Measurements from ENCODE around the gene KANSL1. TPM values are rescaled to one million over a fixed set of nuclear protein-coding genes. Genes with fewer than 3 reads are reported as not detected.

The KANSL1 gene
- total and polyA plus RNA-seq, 2 donors (not counting 1 experiment from before 2014, with no cell fraction given) = 36.8 to 233 TPM

DNA sequence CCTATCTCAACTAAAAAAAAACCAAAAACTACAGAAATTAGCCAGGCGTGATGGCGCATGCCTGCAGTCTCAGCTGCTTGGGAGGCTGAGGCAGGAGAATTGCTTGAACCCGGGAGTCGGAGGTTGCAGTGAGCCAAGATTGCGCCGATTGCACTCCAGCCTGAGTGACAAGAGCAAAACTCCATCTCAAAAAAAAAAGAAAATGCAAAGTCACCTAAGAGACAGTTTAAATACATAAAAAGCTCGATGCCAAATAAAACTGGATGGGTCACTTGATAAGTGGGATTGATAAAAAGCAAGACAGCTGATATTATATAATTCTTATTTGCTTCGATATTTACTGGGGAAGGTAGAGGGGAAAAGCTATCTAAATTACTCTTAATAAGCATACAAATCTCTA is 15.8 kb upstream of the KANSL1 start:
- Histone ChIP-seq H3K4me1 (ENCODE audit: control insufficient read depth in 2 of 2, insufficient read depth in 2 of 2, low read length in 2 of 2) (no peaks in the 10 kb centered on the region), H4K20me1 (ENCODE audit: control insufficient read depth, insufficient read depth, low read length, poor library complexity, severe bottlenecking) (no peaks in the 10 kb centered on the region), H3K4me3 (ENCODE audit: control extremely low read depth in 1 of 5, extremely low read depth in 1 of 5, insufficient read depth in 1 of 5, low read depth in 2 of 5, low read length in 4 of 5) (no peak overlapping the region), H3K27ac (ENCODE audit: low read length in 2 of 2) (no peak overlapping the region), H3K27me3 (replicated peaks in 1 of 4; ENCODE audit: control extremely low read depth in 1 of 4, control insufficient read depth in 3 of 4, insufficient read depth in 4 of 4, low read length in 3 of 4) (no peaks in the 10 kb centered on the region), H3K9me3 (ENCODE audit: control extremely low read depth in 1 of 3, control insufficient read depth in 2 of 3, insufficient read depth in 1 of 3, low read length in 2 of 3) (no peaks in the 10 kb centered on the region), H3K9ac (ENCODE audit: low read length) (no peak overlapping the region), H3K36me3 (replicated peaks in 1 of 2; ENCODE audit: control extremely low read depth in 1 of 2, control insufficient read depth in 1 of 2, extremely low read depth in 1 of 2, insufficient read depth in 2 of 2, low read length in 1 of 2) (no peaks in the 10 kb centered on the region), H3K4me2 (replicated peaks; ENCODE audit: low read depth, low read length, poor library complexity, severe bottlenecking) (no peak overlapping the region), H2AFZ (ENCODE audit: insufficient read depth, low read depth, low read length, poor library complexity, severe bottlenecking) (no peak overlapping the region), H3K79me2 (ENCODE audit: control insufficient read depth, insufficient read depth, low read length) (peaks cover 34% of the 10 kb centered on the region)
- Mint-ChIP-seq H3K9me3 (ENCODE audit: insufficient read depth) (no peaks in the 10 kb centered on the region), H3K4me1 (peaks cover 7% of the 10 kb centered on the region), H3K27ac (no peak overlapping the region), H3K4me3 (no peak overlapping the region), H3K27me3 (no peaks in the 10 kb centered on the region)
- no peak for TF ChIP-seq EZH2 (IDR thresholded peaks at IDR 0.05; ENCODE audit: borderline replicate concordance, insufficient read depth, low read depth, low read length, poor library complexity, severe bottlenecking)
- TF ChIP-seq, protein P1, sequence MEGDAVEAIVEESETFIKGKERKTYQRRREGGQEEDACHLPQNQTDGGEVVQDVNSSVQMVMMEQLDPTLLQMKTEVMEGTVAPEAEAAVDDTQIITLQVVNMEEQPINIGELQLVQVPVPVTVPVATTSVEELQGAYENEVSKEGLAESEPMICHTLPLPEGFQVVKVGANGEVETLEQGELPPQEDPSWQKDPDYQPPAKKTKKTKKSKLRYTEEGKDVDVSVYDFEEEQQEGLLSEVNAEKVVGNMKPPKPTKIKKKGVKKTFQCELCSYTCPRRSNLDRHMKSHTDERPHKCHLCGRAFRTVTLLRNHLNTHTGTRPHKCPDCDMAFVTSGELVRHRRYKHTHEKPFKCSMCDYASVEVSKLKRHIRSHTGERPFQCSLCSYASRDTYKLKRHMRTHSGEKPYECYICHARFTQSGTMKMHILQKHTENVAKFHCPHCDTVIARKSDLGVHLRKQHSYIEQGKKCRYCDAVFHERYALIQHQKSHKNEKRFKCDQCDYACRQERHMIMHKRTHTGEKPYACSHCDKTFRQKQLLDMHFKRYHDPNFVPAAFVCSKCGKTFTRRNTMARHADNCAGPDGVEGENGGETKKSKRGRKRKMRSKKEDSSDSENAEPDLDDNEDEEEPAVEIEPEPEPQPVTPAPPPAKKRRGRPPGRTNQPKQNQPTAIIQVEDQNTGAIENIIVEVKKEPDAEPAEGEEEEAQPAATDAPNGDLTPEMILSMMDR (IDR thresholded peaks at IDR 0.05) = no peak
- ATAC-seq (ENCODE audit: low read depth) (no peak), DNase-seq (no peak)
- no CpG with 5 or more reads among the region's 8 CpGs for WGBS (ENCODE audit: insufficient coverage)
- ChIA-PET POLR2A (no interaction called here), CTCF (interaction anchor here (0.6 to 1.5 kb wide), 2 partner anchors 26 to 207 kb away, joined by 3 read pairs; no protein-coding TSS in a partner anchor)
- intact Hi-C loops (cut with micrococcal nuclease) = no loop called here

- ChIA-PET POLR2A (no interaction called here), CTCF (interaction anchor here (1.3 kb wide), 1 partner anchor 10 kb away, joined by 3 read pairs; no protein-coding TSS in a partner anchor)
- TF ChIP-seq, protein P1 (IDR thresholded peaks at IDR 0.05) = no peak
- no peak overlapping the region for H3K27ac Mint-ChIP-seq
- Histone ChIP-seq H3K9ac (ENCODE audit: low read length) (no peak overlapping the region), H4K20me1 (ENCODE audit: control insufficient read depth, insufficient read depth, low read length, poor library complexity, severe bottlenecking) (peaks cover 8% of the 10 kb centered on the region), H3K27me3 (replicated peaks in 1 of 4; ENCODE audit: control extremely low read depth in 1 of 4, control insufficient read depth in 3 of 4, insufficient read depth in 4 of 4, low read length in 3 of 4) (no peaks in the 10 kb centered on the region), H3K27ac (ENCODE audit: low read length in 2 of 2) (no peak overlapping the region), H3K4me2 (replicated peaks; ENCODE audit: low read depth, low read length, poor library complexity, severe bottlenecking) (no peak overlapping the region), H3K4me1 (ENCODE audit: control insufficient read depth in 2 of 2, insufficient read depth in 2 of 2, low read length in 2 of 2) (no peaks in the 10 kb centered on the region), H3K4me3 (ENCODE audit: control extremely low read depth in 1 of 5, extremely low read depth in 1 of 5, insufficient read depth in 1 of 5, low read depth in 2 of 5, low read length in 4 of 5) (no peak overlapping the region), H2AFZ (ENCODE audit: insufficient read depth, low read depth, low read length, poor library complexity, severe bottlenecking) (no peak overlapping the region), H3K79me2 (ENCODE audit: control insufficient read depth, insufficient read depth, low read length) (peaks cover 64% of the 10 kb centered on the region), H3K9me3 (ENCODE audit: control extremely low read depth in 1 of 3, control insufficient read depth in 2 of 3, insufficient read depth in 1 of 3, low read length in 2 of 3) (no peaks in the 10 kb centered on the region), H3K36me3 (replicated peaks in 1 of 2; ENCODE audit: control extremely low read depth in 1 of 2, control insufficient read depth in 1 of 2, extremely low read depth in 1 of 2, insufficient read depth in 2 of 2, low read length in 1 of 2) (no peaks in the 10 kb centered on the region)
- ATAC-seq (ENCODE audit: low read depth) = no peak
- H3K4me3 Mint-ChIP-seq = no peak overlapping the region
- DNase-seq = no peak
- H3K27me3 Mint-ChIP-seq = no peaks in the 10 kb centered on the region
- H3K9me3 Mint-ChIP-seq (ENCODE audit: insufficient read depth) = no peaks in the 10 kb centered on the region
- intact Hi-C loops (cut with micrococcal nuclease) = no loop called here
- H3K4me1 Mint-ChIP-seq = peaks cover 5% of the 10 kb centered on the region
These were observed 12.7 kb upstream of the KANSL1 start for GRCh38 chr17:46205975-46206374.
